Right lobe of liver (tissue), 4 donors: ENCODE data around the gene RAI2.

Experiments
- CTCF ChIP-seq, 4 donors: fragments of 200-600 bp in 3 of 4; fragments of 450-650 bp in 1 of 4; IDR thresholded peaks; one replicate each; pipeline versions ENCODE4 v1.5.1 to v1.8.0; 2016 to 2022; ENCODE audit warnings: antibody characterized with exemption in 4 of 4, mild to moderate bottlenecking in 2 of 4
- POLR2A ChIP-seq: fragments of 450-650 bp; IDR thresholded peaks from one replicate; pipeline ENCODE4 v1.6.1; 2017; ENCODE audit warnings: antibody characterized with exemption, mild to moderate bottlenecking
- donor health status: DM: no; HTN: no; CAD: no.
- donor health status: DM: no; HTN: no; CAD: no.
- donor health status: DM: no; HTN: yes; CAD: no.

- TF ChIP-seq POLR2A (no peak), CTCF (IDR thresholded peaks at IDR 0.05) (no peak)
Observed at GRCh38 chrX:17859609-17860178, 1.4 kb downstream of the RAI2 start.
